IPS-15b (cell line): Measurements from ENCODE around the gene C1orf105.

ENCODE experiments used
- H3K27me3 ChIP-seq: one replicate; pipeline ENCODE4 v1.6.1; 2013; ENCODE audit warnings: low read length; ENCODE audit not compliant: control insufficient read depth, insufficient read depth
- H3K36me3 ChIP-seq: one replicate; pipeline ENCODE4 v1.6.1; 2013; ENCODE audit warnings: low read length; ENCODE audit not compliant: control insufficient read depth, insufficient read depth
- H3K4me1 ChIP-seq: one replicate; pipeline ENCODE4 v1.6.1; 2013; ENCODE audit warnings: mild to moderate bottlenecking, low read length; ENCODE audit not compliant: control insufficient read depth, insufficient read depth
- H3K4me3 ChIP-seq: one replicate; pipeline ENCODE4 v1.5.1; 2013; ENCODE audit warnings: low read depth, low read length
- H3K9ac ChIP-seq: one replicate; pipeline ENCODE4 v1.6.1; 2013; ENCODE audit warnings: low read depth, mild to moderate bottlenecking, low read length
- H3K9me3 ChIP-seq: one replicate; pipeline ENCODE4 v1.6.1; 2013; ENCODE audit warnings: mild to moderate bottlenecking, low read length; ENCODE audit not compliant: control insufficient read depth, insufficient read depth

The C1orf105 gene

GRCh38 chr1:172469717-172470116 is 49.2 kb downstream of the C1orf105 start:
- H3K4me3 ChIP-seq: no peak overlapping the region
- no peaks in the 10 kb centered on the region for H3K4me1 ChIP-seq
- no peaks in the 10 kb centered on the region for H3K36me3 ChIP-seq
- no peaks in the 10 kb centered on the region for H3K9me3 ChIP-seq
- H3K9ac ChIP-seq: no peak overlapping the region
- H3K27me3 ChIP-seq: no peaks in the 10 kb centered on the region

- Histone ChIP-seq H3K9ac (no peak overlapping the region), H3K4me1 (no peaks in the 10 kb centered on the region), H3K27me3 (no peaks in the 10 kb centered on the region)
Measured at GRCh38 chr1:172470149-172470548, 49.7 kb downstream of the C1orf105 start.

GRCh38 chr1:172471666-172472065 is 51.2 kb downstream of the C1orf105 start:
- Histone ChIP-seq H3K36me3 (no peaks in the 10 kb centered on the region), H3K27me3 (no peaks in the 10 kb centered on the region), H3K9me3 (no peaks in the 10 kb centered on the region), H3K4me1 (no peaks in the 10 kb centered on the region), H3K9ac (no peak overlapping the region), H3K4me3 (no peak overlapping the region)

More at GRCh38 chr1:172470149-172470548, 49.7 kb downstream of the C1orf105 start:
- H3K4me3 ChIP-seq: no peak overlapping the region
- H3K36me3 ChIP-seq: no peaks in the 10 kb centered on the region
- H3K9me3 ChIP-seq: no peaks in the 10 kb centered on the region

- Histone ChIP-seq H3K4me3 (no peak overlapping the region), H3K9ac (no peak overlapping the region), H3K4me1 (no peaks in the 10 kb centered on the region), H3K27me3 (no peaks in the 10 kb centered on the region), H3K9me3 (no peaks in the 10 kb centered on the region), H3K36me3 (no peaks in the 10 kb centered on the region)
Measured at GRCh38 chr1:172472495-172472894, 52.0 kb downstream of the C1orf105 start.

- H3K4me3 ChIP-seq: no peak overlapping the region
- H3K9me3 ChIP-seq: no peaks in the 10 kb centered on the region
- H3K4me1 ChIP-seq: no peaks in the 10 kb centered on the region
- H3K9ac ChIP-seq: no peak overlapping the region
- no peaks in the 10 kb centered on the region for H3K27me3 ChIP-seq
- no peaks in the 10 kb centered on the region for H3K36me3 ChIP-seq
Measured at GRCh38 chr1:172473302-172473701, 52.8 kb downstream of the C1orf105 start.

GRCh38 chr1:172473842-172474241 is 53.4 kb downstream of the C1orf105 start:
- Histone ChIP-seq H3K4me1 (no peaks in the 10 kb centered on the region), H3K9ac (no peak overlapping the region), H3K4me3 (no peak overlapping the region), H3K36me3 (no peaks in the 10 kb centered on the region), H3K27me3 (no peaks in the 10 kb centered on the region), H3K9me3 (no peaks in the 10 kb centered on the region)

GRCh38 chr1:172476218-172476811 is 55.8 kb downstream of the C1orf105 start:
- Histone ChIP-seq H3K4me3 (no peak overlapping the region), H3K9me3 (no peaks in the 10 kb centered on the region), H3K9ac (no peak overlapping the region), H3K4me1 (no peaks in the 10 kb centered on the region), H3K27me3 (no peaks in the 10 kb centered on the region), H3K36me3 (no peaks in the 10 kb centered on the region)

- Histone ChIP-seq H3K36me3 (no peaks in the 10 kb centered on the region), H3K4me3 (no peak overlapping the region), H3K4me1 (no peaks in the 10 kb centered on the region), H3K9me3 (no peaks in the 10 kb centered on the region), H3K9ac (no peak overlapping the region), H3K27me3 (no peaks in the 10 kb centered on the region)
Measured at GRCh38 chr1:172477216-172477615, 56.7 kb downstream of the C1orf105 start.

GRCh38 chr1:172477741-172478140 is 57.3 kb downstream of the C1orf105 start:
- Histone ChIP-seq H3K36me3 (no peaks in the 10 kb centered on the region), H3K4me3 (no peak overlapping the region), H3K9me3 (no peaks in the 10 kb centered on the region), H3K27me3 (no peaks in the 10 kb centered on the region), H3K4me1 (no peaks in the 10 kb centered on the region), H3K9ac (no peak overlapping the region)

- Histone ChIP-seq H3K9me3 (no peaks in the 10 kb centered on the region), H3K36me3 (no peaks in the 10 kb centered on the region), H3K27me3 (no peaks in the 10 kb centered on the region), H3K9ac (no peak overlapping the region), H3K4me1 (no peaks in the 10 kb centered on the region), H3K4me3 (no peak overlapping the region)
Measured at GRCh38 chr1:172478485-172478884, 58.0 kb downstream of the C1orf105 start.

- Histone ChIP-seq H3K9ac (no peak overlapping the region), H3K27me3 (no peaks in the 10 kb centered on the region), H3K4me1 (no peaks in the 10 kb centered on the region), H3K4me3 (no peak overlapping the region), H3K36me3 (no peaks in the 10 kb centered on the region), H3K9me3 (no peaks in the 10 kb centered on the region)
Measured at GRCh38 chr1:172480431-172480830, 59.9 kb downstream of the C1orf105 start.

- no peak overlapping the region for H3K4me3 ChIP-seq
- H3K36me3 ChIP-seq: no peaks in the 10 kb centered on the region
- no peak overlapping the region for H3K9ac ChIP-seq
- H3K9me3 ChIP-seq: no peaks in the 10 kb centered on the region
- no peaks in the 10 kb centered on the region for H3K4me1 ChIP-seq
- no peaks in the 10 kb centered on the region for H3K27me3 ChIP-seq
Measured at GRCh38 chr1:172482044-172482443, 61.6 kb downstream of the C1orf105 start.
